Measurements from ENCODE around the gene ASRGL1. TPM values are rescaled to one million over a fixed set of nuclear protein-coding genes. Genes with fewer than 3 reads are reported as not detected.

The ASRGL1 gene
- total RNA-seq, 2 donors from 2014 or later, result 0.74 to 7.0 TPM

GRCh38 chr11:62399878-62400266, 62.6 kb downstream of the ASRGL1 start:
- peak overlapping the region; percentile 69 to 72 for H3K27ac ChIP-seq
- peaks cover 0 to 71% of the 10 kb centered on the region in 2 donors for H3K4me1 ChIP-seq
- no peak overlapping the region for H3K4me3 ChIP-seq
- H3K36me3 ChIP-seq, result no peaks in the 10 kb centered on the region
- TF ChIP-seq, protein P1, sequence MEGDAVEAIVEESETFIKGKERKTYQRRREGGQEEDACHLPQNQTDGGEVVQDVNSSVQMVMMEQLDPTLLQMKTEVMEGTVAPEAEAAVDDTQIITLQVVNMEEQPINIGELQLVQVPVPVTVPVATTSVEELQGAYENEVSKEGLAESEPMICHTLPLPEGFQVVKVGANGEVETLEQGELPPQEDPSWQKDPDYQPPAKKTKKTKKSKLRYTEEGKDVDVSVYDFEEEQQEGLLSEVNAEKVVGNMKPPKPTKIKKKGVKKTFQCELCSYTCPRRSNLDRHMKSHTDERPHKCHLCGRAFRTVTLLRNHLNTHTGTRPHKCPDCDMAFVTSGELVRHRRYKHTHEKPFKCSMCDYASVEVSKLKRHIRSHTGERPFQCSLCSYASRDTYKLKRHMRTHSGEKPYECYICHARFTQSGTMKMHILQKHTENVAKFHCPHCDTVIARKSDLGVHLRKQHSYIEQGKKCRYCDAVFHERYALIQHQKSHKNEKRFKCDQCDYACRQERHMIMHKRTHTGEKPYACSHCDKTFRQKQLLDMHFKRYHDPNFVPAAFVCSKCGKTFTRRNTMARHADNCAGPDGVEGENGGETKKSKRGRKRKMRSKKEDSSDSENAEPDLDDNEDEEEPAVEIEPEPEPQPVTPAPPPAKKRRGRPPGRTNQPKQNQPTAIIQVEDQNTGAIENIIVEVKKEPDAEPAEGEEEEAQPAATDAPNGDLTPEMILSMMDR (IDR thresholded peaks at IDR 0.05), result no peak
- no peak for DNase-seq (ENCODE audit: low spot score)
- no peaks in the 10 kb centered on the region for H3K9me3 ChIP-seq
- H3K27me3 ChIP-seq, result no peaks in the 10 kb centered on the region

GRCh38 chr11:62400281-62400680, 63.0 kb downstream of the ASRGL1 start:
- DNase-seq (ENCODE audit: low spot score), result no peak
- peak overlapping the region; percentile 69 to 72 for H3K27ac ChIP-seq
- H3K36me3 ChIP-seq, result no peaks in the 10 kb centered on the region
- H3K9me3 ChIP-seq, result no peaks in the 10 kb centered on the region
- no peaks in the 10 kb centered on the region for H3K27me3 ChIP-seq
- peaks cover 0 to 67% of the 10 kb centered on the region in 2 donors for H3K4me1 ChIP-seq
- TF ChIP-seq, protein P1 (IDR thresholded peaks at IDR 0.05), result no peak
- no peak overlapping the region for H3K4me3 ChIP-seq

GRCh38 chr11:62400760-62401159, 63.5 kb downstream of the ASRGL1 start:
- H3K27me3 ChIP-seq, result no peaks in the 10 kb centered on the region
- peak; percentile 87 for DNase-seq (ENCODE audit: low spot score)
- H3K4me1 ChIP-seq, result peaks cover 0 to 65% of the 10 kb centered on the region in 2 donors
- no peaks in the 10 kb centered on the region for H3K9me3 ChIP-seq
- no peak overlapping the region for H3K4me3 ChIP-seq
- TF ChIP-seq, protein P1 (IDR thresholded peaks at IDR 0.05), result no peak
- peak overlapping the region; percentile 69 to 72 for H3K27ac ChIP-seq
- no peaks in the 10 kb centered on the region for H3K36me3 ChIP-seq

DNA sequence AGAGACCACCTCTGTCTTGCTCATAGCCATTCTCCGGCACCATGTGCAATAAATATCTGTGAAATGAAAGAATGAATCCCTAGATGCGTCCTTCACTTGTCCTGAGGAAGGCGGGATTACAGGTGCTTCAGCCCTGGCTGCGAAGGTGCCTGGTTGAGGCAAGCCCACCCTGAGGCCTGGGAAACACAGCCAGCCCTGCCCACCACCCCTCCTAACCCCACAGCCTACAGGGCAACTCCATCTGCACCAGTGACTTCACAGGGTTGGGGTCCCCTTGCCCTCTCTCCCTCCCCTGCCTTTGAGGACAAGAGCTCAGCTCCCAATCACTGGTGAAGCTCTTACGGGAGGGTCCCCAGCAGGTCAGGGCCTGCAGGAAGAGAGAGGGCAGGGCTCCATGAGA, 64.1 kb downstream of the ASRGL1 start:
- Histone ChIP-seq H3K27me3 (no peaks in the 10 kb centered on the region), H3K4me1 (peaks cover 0 to 65% of the 10 kb centered on the region in 2 donors), H3K9me3 (no peaks in the 10 kb centered on the region), H3K36me3 (no peaks in the 10 kb centered on the region), H3K27ac (peak overlapping the region; percentile 69 to 72), H3K4me3 (no peak overlapping the region)
- TF ChIP-seq, protein P1 (IDR thresholded peaks at IDR 0.05), result no peak
- DNase-seq (ENCODE audit: low spot score), result no peak

GRCh38 chr11:62401811-62402210, 64.6 kb downstream of the ASRGL1 start:
- peaks cover 0 to 61% of the 10 kb centered on the region in 2 donors for H3K4me1 ChIP-seq

More at GRCh38 chr11:62401811-62402210, 64.6 kb downstream of the ASRGL1 start:
- DNase-seq (ENCODE audit: low spot score), result no peak
- H3K9me3 ChIP-seq, result no peaks in the 10 kb centered on the region
- TF ChIP-seq, protein P1 (IDR thresholded peaks at IDR 0.05), result no peak
- no peaks in the 10 kb centered on the region for H3K27me3 ChIP-seq
- peak overlapping the region; percentile 69 to 72 for H3K27ac ChIP-seq
- H3K4me3 ChIP-seq, result peak overlapping the region in 1 of 2 donors; percentile 4
- no peaks in the 10 kb centered on the region for H3K36me3 ChIP-seq
